Measurements from ENCODE around the gene SLC66A1. TPM values are rescaled to one million over a fixed set of nuclear protein-coding genes. Genes with fewer than 3 reads are reported as not detected.

Gene SLC66A1
- total and polyA plus RNA-seq, 9 of the 15 experiments (the other 6 are each of a cell fraction or from before 2014, with no cell fraction given) = 1.2 to 40.8 (median 18.6) TPM

DNA sequence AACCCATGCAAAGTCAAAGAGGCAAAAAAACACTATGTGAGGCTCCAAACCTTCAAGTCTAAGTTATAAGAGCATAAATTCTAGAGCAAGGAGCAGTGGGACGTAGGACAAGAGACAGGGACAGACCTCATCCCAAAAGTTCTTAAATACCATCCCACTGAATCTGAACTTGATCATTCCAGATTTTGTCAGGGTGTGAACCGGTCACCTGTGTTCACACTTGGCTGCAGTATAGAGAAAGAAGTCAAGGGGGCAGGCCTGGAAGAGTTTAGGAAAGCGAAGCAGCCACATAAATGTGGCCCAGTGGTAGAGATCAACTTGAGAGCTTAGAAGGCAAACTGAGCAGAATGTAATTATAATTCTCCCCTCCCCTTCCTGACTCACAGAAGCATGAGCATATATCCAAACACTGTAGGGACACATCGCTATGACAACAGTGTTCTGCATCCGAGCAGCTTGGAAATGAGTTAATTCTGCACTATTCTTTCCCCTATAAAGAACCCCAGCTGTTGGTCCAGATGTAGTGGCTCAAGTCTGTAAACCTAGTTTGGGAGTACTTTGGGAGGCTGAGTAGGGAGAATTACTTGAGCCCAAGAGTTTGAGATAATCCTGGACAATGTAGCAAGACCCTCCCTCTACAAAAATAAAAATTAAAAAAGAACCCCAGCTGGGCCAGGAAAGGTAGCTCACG, 2.9 kb upstream of the SLC66A1 start:
- no TSS peak for BruUV-seq (replicated peaks)
- Histone ChIP-seq H3K4me3 (no peak overlapping the region), H3K9me1 (ENCODE audit: control insufficient read depth, insufficient read depth, low read length) (peaks cover 2% of the 10 kb centered on the region), H3K9me3 (replicated peaks; ENCODE audit: control insufficient read depth, insufficient read depth, low read depth, low read length) (no peaks in the 10 kb centered on the region), H3K36me3 (ENCODE audit: control insufficient read depth, insufficient read depth, low read length) (peaks cover 54% of the 10 kb centered on the region; the same call in 2 of the 3 replicates), H3K9ac (ENCODE audit: insufficient read depth in 1 of 2, low read depth in 2 of 2, low read length in 2 of 2) (no peak overlapping the region), H3K4me2 (ENCODE audit: insufficient read depth, low read length) (no peak overlapping the region), H3K4me1 (replicated peaks in 1 of 2; ENCODE audit: control insufficient read depth in 2 of 2, insufficient read depth in 2 of 2, low read length in 2 of 2) (peaks cover 22 to 42% of the 10 kb centered on the region in 2 experiments; a peak in 4 of 5 replicates), H3K27me3 (ENCODE audit: control insufficient read depth in 2 of 2, insufficient read depth in 2 of 2, low read length in 2 of 2) (no peaks in the 10 kb centered on the region), H3K79me2 (ENCODE audit: control insufficient read depth, insufficient read depth, low read length) (peaks cover 36% of the 10 kb centered on the region), H2AFZ (ENCODE audit: low read depth, low read length) (no peak overlapping the region), H3K27ac (ENCODE audit: extremely low read depth, low read depth, low read length) (no peak overlapping the region), H4K20me1 (replicated peaks; ENCODE audit: control insufficient read depth, insufficient read depth, low read length) (no peaks in the 10 kb centered on the region; the same call in 1 of the 2 replicates)
- ATAC-seq (no peak), FAIRE-seq (no peak), DNase-seq (ENCODE audit: extremely low read depth in 1 of 4, low spot score in 3 of 4) (no peak)
- CTCF ChIA-PET (ENCODE audit: low intra/inter-chr PET ratio) = no interaction called here
- intact Hi-C loops (cut with micrococcal nuclease) = no loop called here
- in situ Hi-C loops (cut with MboI) = no loop called here
- POLR2A ChIA-PET = interaction anchor here (0.6 to 4.0 kb wide), 3 partner anchors 21 to 288 kb away, joined by 3 to 19 read pairs (median 3); a partner anchor contains a TSS
- WGBS (ENCODE audit: insufficient coverage, low coverage, missing lambda C conversion rate) = 90% methylated on average over 6 of the region's 6 CpGs
- TF ChIP-seq, protein P1, sequence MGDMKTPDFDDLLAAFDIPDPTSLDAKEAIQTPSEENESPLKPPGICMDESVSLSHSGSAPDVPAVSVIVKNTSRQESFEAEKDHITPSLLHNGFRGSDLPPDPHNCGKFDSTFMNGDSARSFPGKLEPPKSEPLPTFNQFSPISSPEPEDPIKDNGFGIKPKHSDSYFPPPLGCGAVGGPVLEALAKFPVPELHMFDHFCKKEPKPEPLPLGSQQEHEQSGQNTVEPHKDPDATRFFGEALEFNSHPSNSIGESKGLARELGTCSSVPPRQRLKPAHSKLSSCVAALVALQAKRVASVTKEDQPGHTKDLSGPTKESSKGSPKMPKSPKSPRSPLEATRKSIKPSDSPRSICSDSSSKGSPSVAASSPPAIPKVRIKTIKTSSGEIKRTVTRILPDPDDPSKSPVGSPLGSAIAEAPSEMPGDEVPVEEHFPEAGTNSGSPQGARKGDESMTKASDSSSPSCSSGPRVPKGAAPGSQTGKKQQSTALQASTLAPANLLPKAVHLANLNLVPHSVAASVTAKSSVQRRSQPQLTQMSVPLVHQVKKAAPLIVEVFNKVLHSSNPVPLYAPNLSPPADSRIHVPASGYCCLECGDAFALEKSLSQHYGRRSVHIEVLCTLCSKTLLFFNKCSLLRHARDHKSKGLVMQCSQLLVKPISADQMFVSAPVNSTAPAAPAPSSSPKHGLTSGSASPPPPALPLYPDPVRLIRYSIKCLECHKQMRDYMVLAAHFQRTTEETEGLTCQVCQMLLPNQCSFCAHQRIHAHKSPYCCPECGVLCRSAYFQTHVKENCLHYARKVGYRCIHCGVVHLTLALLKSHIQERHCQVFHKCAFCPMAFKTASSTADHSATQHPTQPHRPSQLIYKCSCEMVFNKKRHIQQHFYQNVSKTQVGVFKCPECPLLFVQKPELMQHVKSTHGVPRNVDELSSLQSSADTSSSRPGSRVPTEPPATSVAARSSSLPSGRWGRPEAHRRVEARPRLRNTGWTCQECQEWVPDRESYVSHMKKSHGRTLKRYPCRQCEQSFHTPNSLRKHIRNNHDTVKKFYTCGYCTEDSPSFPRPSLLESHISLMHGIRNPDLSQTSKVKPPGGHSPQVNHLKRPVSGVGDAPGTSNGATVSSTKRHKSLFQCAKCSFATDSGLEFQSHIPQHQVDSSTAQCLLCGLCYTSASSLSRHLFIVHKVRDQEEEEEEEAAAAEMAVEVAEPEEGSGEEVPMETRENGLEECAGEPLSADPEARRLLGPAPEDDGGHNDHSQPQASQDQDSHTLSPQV (IDR thresholded peaks at IDR 0.05) = no peak
- TF ChIP-seq ZNF121 (CRISPR knock-in tag; conservative IDR thresholded peaks at IDR 0.05) = peak; percentile 70

Data from K562 (cell line).